CD4-positive, alpha-beta T cell treated with Interleukin-21 for 1 hour (primary cell): ENCODE measurements around the gene RTEL1.
"Not testable (repeated sequence)": the region's sequence is repeated elsewhere in the genome, so short reads cannot be mapped to it uniquely, and the experiment has no call there.

Experiments used
- DNase-seq: peaks from one replicate; pipeline ENCODE4 v3.0.0-alpha.2; 2020

The RTEL1 gene

GRCh38 chr20:63627751-63628245, 30.3 kb upstream of the RTEL1 start:
- DNase-seq, result no peak

GRCh38 chr20:63628246-63628975, 29.7 kb upstream of the RTEL1 start:
- peak; percentile 64 for DNase-seq

GRCh38 chr20:63630956-63631355, 27.2 kb upstream of the RTEL1 start:
- not testable (repeated sequence) for DNase-seq

- not testable (repeated sequence) for DNase-seq
Measured at GRCh38 chr20:63631426-63631825, 26.7 kb upstream of the RTEL1 start.

- no peak for DNase-seq
Measured at GRCh38 chr20:63633732-63634131, 24.4 kb upstream of the RTEL1 start.

GRCh38 chr20:63635431-63636141, 22.5 kb upstream of the RTEL1 start:
- peak; percentile 84 for DNase-seq

GRCh38 chr20:63636752-63637628, 21.1 kb upstream of the RTEL1 start:
- no peak for DNase-seq

GRCh38 chr20:63639093-63639975, 18.8 kb upstream of the RTEL1 start:
- peak; percentile 75 for DNase-seq

GRCh38 chr20:63640086-63640485, 18.0 kb upstream of the RTEL1 start:
- DNase-seq, result no peak

GRCh38 chr20:63640686-63641085, 17.4 kb upstream of the RTEL1 start:
- not testable (repeated sequence) for DNase-seq

- DNase-seq, result peak; percentile 62
Measured at GRCh38 chr20:63641146-63641791, 16.8 kb upstream of the RTEL1 start.

- DNase-seq, result peak; percentile 97
Measured at GRCh38 chr20:63641792-63642523, 16.2 kb upstream of the RTEL1 start.

GRCh38 chr20:63642527-63643247, 15.4 kb upstream of the RTEL1 start:
- no peak for DNase-seq

GRCh38 chr20:63643499-63643898, 14.6 kb upstream of the RTEL1 start:
- DNase-seq, result no peak

GRCh38 chr20:63643946-63644345, 14.2 kb upstream of the RTEL1 start:
- no peak for DNase-seq

GRCh38 chr20:63645218-63645617, 12.9 kb upstream of the RTEL1 start:
- DNase-seq, result no peak

GRCh38 chr20:63648190-63648589, 9.9 kb upstream of the RTEL1 start:
- no peak for DNase-seq

GRCh38 chr20:63648895-63649589, 9.1 kb upstream of the RTEL1 start:
- no peak for DNase-seq

- not testable (repeated sequence) for DNase-seq
Measured at GRCh38 chr20:63650486-63650885, 7.6 kb upstream of the RTEL1 start.

- DNase-seq, result no peak
Measured at GRCh38 chr20:63651942-63652191, 6.2 kb upstream of the RTEL1 start.
